WERI-Rb-1 (cell line): Measurements from ENCODE around the gene HIVEP3.

Source experiments
- DNase-seq: peaks from one replicate; pipeline ENCODE4 v3.0.0-alpha.2; 2020
- H3K27ac ChIP-seq: fragments of 250-450 bp; sonication (Bioruptor Pico); 2 replicates; pipeline ENCODE4 v1.5.1; 2020; ENCODE audit warnings: mild to moderate bottlenecking, moderate library complexity
- H3K27me3 ChIP-seq: fragments of 250-450 bp; sonication (Bioruptor Pico); 2 replicates; pipeline ENCODE4 v1.5.1; 2021; ENCODE audit warnings: mild to moderate bottlenecking, low read depth, moderate library complexity; ENCODE audit not compliant: insufficient read depth, severe bottlenecking
- H3K36me3 ChIP-seq: fragments of 250-450 bp; sonication (Bioruptor Pico); 2 replicates; pipeline ENCODE4 v1.5.1; 2020; ENCODE audit warnings: mild to moderate bottlenecking, moderate library complexity
- H3K4me3 ChIP-seq: 2 replicates; pipeline ENCODE4 v1.5.1; 2011; ENCODE audit warnings: low read depth, mild to moderate bottlenecking, control low read depth, low read length
- H3K9me3 ChIP-seq: fragments of 250-450 bp; sonication (Bioruptor Pico); 2 replicates; pipeline ENCODE4 v1.5.1; 2021; ENCODE audit warnings: mild to moderate bottlenecking, moderate library complexity; ENCODE audit not compliant: severe bottlenecking
- CTCF ChIP-seq: IDR thresholded peaks from 2 replicates; pipeline ENCODE4 v1.5.1; 2011; ENCODE audit warnings: low read depth, mild to moderate bottlenecking, control low read depth, inconsistent platforms, low read length

Gene HIVEP3

GRCh38 chr1:41659159-41659495 is 259.6 kb downstream of the HIVEP3 start:
- no peaks in the 10 kb centered on the region for H3K9me3 ChIP-seq
- no peak overlapping the region for H3K4me3 ChIP-seq
- DNase-seq, result no peak
- peak overlapping the region; percentile 69 for H3K27ac ChIP-seq
- H3K36me3 ChIP-seq, result no peaks in the 10 kb centered on the region
- no peaks in the 10 kb centered on the region for H3K27me3 ChIP-seq
- no peak for TF ChIP-seq CTCF

- Histone ChIP-seq H3K27me3 (no peaks in the 10 kb centered on the region), H3K4me3 (peak overlapping the region; percentile 15), H3K27ac (peak overlapping the region; percentile 69), H3K9me3 (no peaks in the 10 kb centered on the region), H3K36me3 (no peaks in the 10 kb centered on the region)
- DNase-seq, result peak; percentile 90
- no peak for TF ChIP-seq CTCF
Observed at GRCh38 chr1:41658431-41659158, 260.1 kb downstream of the HIVEP3 start.

- H3K36me3 ChIP-seq, result no peaks in the 10 kb centered on the region
- H3K27me3 ChIP-seq, result no peaks in the 10 kb centered on the region
- TF ChIP-seq CTCF, result peak; percentile 45
- peak overlapping the region; percentile 69 for H3K27ac ChIP-seq
- peak; percentile 41 for DNase-seq
- H3K4me3 ChIP-seq, result no peak overlapping the region
- H3K9me3 ChIP-seq, result no peaks in the 10 kb centered on the region
Observed at GRCh38 chr1:41657679-41658295, 260.9 kb downstream of the HIVEP3 start.

- Histone ChIP-seq H3K9me3 (no peaks in the 10 kb centered on the region), H3K4me3 (no peak overlapping the region), H3K27ac (no peak overlapping the region; the same call in 1 of the 2 replicates), H3K36me3 (no peaks in the 10 kb centered on the region), H3K27me3 (no peaks in the 10 kb centered on the region)
- TF ChIP-seq CTCF, result no peak
- no peak for DNase-seq
Observed at GRCh38 chr1:41656825-41657500, 261.8 kb downstream of the HIVEP3 start.

- DNase-seq, result no peak
- no peak overlapping the region; the same call in 1 of the 2 replicates for H3K27ac ChIP-seq
- H3K27me3 ChIP-seq, result no peaks in the 10 kb centered on the region
- no peaks in the 10 kb centered on the region for H3K9me3 ChIP-seq
- no peak for TF ChIP-seq CTCF
- H3K4me3 ChIP-seq, result no peak overlapping the region
- no peaks in the 10 kb centered on the region for H3K36me3 ChIP-seq
Observed at GRCh38 chr1:41656068-41656467, 262.7 kb downstream of the HIVEP3 start.
